WTC11 (cell line): Measurements from ENCODE around the gene TRIM22. TPM values are rescaled to one million over a fixed set of nuclear protein-coding genes. Genes with fewer than 3 reads are reported as not detected.

ENCODE experiments used
- CBFB ChIP-seq: sonication (generic); formaldehyde crosslinking; IDR thresholded peaks from 2 replicates; pipeline ENCODE4 v1.8.1; 2022; ENCODE audit warnings: mild to moderate bottlenecking, low read depth, missing genetic modification reagents
- GTF2I ChIP-seq: fragments of 250-450 bp; sonication (Bioruptor Pico); conservative IDR thresholded peaks from 2 replicates; pipeline ENCODE4 v1.4.0; 2021; ENCODE audit warnings: mild to moderate bottlenecking
- total RNA-seq: library from RNA; stranded (reverse); gene quantifications from 3 replicates; pipeline ENCODE4 v1.2.3, GENCODE V29; 2021
- TF ChIP-seq, protein P1 (sequence below): sonication (generic); formaldehyde crosslinking; conservative IDR thresholded peaks from 2 replicates; pipeline ENCODE4 v1.8.1; 2023; ENCODE audit warnings: mild to moderate bottlenecking, low read depth, missing genetic modification reagents, moderate library complexity

Gene TRIM22
- total RNA-seq, 1 experiment from 2014 or later = 78.9 TPM

DNA sequence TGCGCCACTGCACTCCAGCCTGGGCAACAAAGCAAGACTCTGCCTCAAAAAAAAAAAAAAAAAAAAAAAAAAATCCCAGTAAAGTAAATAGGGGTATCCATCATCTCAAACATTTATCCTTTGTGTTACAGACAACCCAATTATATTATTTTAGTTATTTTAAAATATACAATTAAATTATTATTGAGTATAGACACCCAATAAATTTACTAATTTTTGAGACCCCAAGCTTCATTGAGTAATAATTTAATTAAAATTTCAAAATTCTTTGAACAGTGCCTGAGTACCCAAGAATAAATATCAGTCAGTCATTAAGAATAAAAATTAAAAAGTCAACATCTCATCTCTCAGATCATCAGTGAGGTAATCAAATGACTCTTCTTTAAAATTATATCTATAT is 64.4 kb downstream of the TRIM22 start, which contains the start of gene OR52N4 (continued):
- TF ChIP-seq, protein P1, sequence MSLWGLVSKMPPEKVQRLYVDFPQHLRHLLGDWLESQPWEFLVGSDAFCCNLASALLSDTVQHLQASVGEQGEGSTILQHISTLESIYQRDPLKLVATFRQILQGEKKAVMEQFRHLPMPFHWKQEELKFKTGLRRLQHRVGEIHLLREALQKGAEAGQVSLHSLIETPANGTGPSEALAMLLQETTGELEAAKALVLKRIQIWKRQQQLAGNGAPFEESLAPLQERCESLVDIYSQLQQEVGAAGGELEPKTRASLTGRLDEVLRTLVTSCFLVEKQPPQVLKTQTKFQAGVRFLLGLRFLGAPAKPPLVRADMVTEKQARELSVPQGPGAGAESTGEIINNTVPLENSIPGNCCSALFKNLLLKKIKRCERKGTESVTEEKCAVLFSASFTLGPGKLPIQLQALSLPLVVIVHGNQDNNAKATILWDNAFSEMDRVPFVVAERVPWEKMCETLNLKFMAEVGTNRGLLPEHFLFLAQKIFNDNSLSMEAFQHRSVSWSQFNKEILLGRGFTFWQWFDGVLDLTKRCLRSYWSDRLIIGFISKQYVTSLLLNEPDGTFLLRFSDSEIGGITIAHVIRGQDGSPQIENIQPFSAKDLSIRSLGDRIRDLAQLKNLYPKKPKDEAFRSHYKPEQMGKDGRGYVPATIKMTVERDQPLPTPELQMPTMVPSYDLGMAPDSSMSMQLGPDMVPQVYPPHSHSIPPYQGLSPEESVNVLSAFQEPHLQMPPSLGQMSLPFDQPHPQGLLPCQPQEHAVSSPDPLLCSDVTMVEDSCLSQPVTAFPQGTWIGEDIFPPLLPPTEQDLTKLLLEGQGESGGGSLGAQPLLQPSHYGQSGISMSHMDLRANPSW (CRISPR knock-in tag) = no peak
- TF ChIP-seq CBFB (CRISPR knock-in tag) = no peak
- no peak for TF ChIP-seq GTF2I (CRISPR knock-in tag)

Other genes starting within 250 kb of the TRIM22 start
- not detected in 3 replicates for gene OR51I1, start 248.3 kb upstream of the TRIM22 start, total RNA-seq
- not detected in 3 replicates for gene OR51I2, start 240.5 kb upstream of the TRIM22 start, total RNA-seq
- not detected in 3 replicates for gene OR52D1, start 201.1 kb upstream of the TRIM22 start, total RNA-seq
- not detected in 3 replicates for gene UBQLN3, start 179.8 kb upstream of the TRIM22 start, total RNA-seq
- 0.14 to 0.24 TPM in 2 of 3 replicates, not detected in the other for gene UBQLNL, start 173.1 kb upstream of the TRIM22 start, total RNA-seq
- not detected in 3 replicates for gene OR52H1, start 141.2 kb upstream of the TRIM22 start, total RNA-seq
- gene OR52B6, start 108.9 kb upstream of the TRIM22 start, total RNA-seq = not detected in 3 replicates
- 25.4 to 30.2 TPM (median 30.0 TPM) in 3 replicates for gene TRIM6, start 93.2 kb upstream of the TRIM22 start, total RNA-seq
- gene TRIM34, start 64.8 kb upstream of the TRIM22 start, total RNA-seq = 0.66 to 1.6 TPM (median 0.71 TPM) in 3 replicates
- gene TRIM5, start 4.7 kb upstream of the TRIM22 start, total RNA-seq = 31.8 to 35.3 TPM (median 32.8 TPM) in 3 replicates
- gene OR56B1, start 46.7 kb downstream of the TRIM22 start, total RNA-seq = 0.09 to 0.17 TPM (median 0.11 TPM) in 3 replicates
- 0.23 to 0.52 TPM (median 0.44 TPM) in 3 replicates for gene OR52N4, start 64.5 kb downstream of the TRIM22 start, total RNA-seq
- 0.07 TPM in 1 of 3 replicates, not detected in the others for gene OR52N5, start 93.6 kb downstream of the TRIM22 start, total RNA-seq
- 0.07 TPM in 1 of 3 replicates, not detected in the others for gene OR52N1, start 101.5 kb downstream of the TRIM22 start, total RNA-seq
- gene OR52N2, start 119.1 kb downstream of the TRIM22 start, total RNA-seq = 0.25 to 0.34 TPM in 2 of 3 replicates, not detected in the other
- gene OR52E6, start 152.1 kb downstream of the TRIM22 start, total RNA-seq = not detected in 3 replicates
- not detected in 3 replicates for gene OR52E8, start 167.9 kb downstream of the TRIM22 start, total RNA-seq
- gene OR52E4, start 190.8 kb downstream of the TRIM22 start, total RNA-seq = not detected in 3 replicates
- not detected in 3 replicates for gene OR52E5, start 203.4 kb downstream of the TRIM22 start, total RNA-seq